Common myeloid progenitor, CD34-positive (primary cell): ENCODE data around the gene IL6.

Source experiments
- CTCF ChIA-PET: fragments of 350-600 bp; sonication (Branson Sonifier 250); formaldehyde crosslinking; loops from one replicate; lab custom pipeline; 2021; ENCODE audit warnings: antibody characterized with exemption; lab: Charles Lee
- POLR2A ChIA-PET: fragments of 350-600 bp; sonication (Branson Sonifier 250); formaldehyde crosslinking; loops from one replicate; lab custom pipeline; 2021; ENCODE audit warnings: antibody characterized with exemption; lab: Charles Lee
- DNase-seq, 3 donors: peaks; one replicate each; pipeline versions ENCODE4 v3.0.0 to v3.0.0-alpha.2; 2013
- H3K27ac ChIP-seq, 2 experiments: 1 replicate in 1 of 2; 2 replicates in 1 of 2; pipeline ENCODE4 v1.7.0; 2013; ENCODE audit warnings: inconsistent platforms in 2 of 2, low read length in 2 of 2, mild to moderate bottlenecking in 2 of 2, low read depth in 1 of 2, moderate library complexity in 1 of 2; ENCODE audit not compliant: severe bottlenecking in 2 of 2, insufficient read depth in 1 of 2, poor library complexity in 1 of 2
- H3K27me3 ChIP-seq, 5 experiments: replicated peaks in 2 of 5; 1 replicate in 3 of 5; 2 replicates in 2 of 5; pipeline versions ENCODE4 v1.6.1 to v1.7.0; 2013; ENCODE audit warnings: low read length in 4 of 5, mild to moderate bottlenecking in 2 of 5, moderate library complexity in 2 of 5, inconsistent platforms in 1 of 5; ENCODE audit not compliant: insufficient read depth in 5 of 5, control insufficient read depth in 4 of 5
- H3K36me3 ChIP-seq, 4 experiments: 1 replicate in 2 of 4; 2 replicates in 2 of 4; pipeline versions ENCODE4 v1.6.1 to v1.7.0; 2013; ENCODE audit warnings: low read length in 3 of 4, control low read depth in 1 of 4, mild to moderate bottlenecking in 1 of 4; ENCODE audit not compliant: control insufficient read depth in 4 of 4, insufficient read depth in 4 of 4
- H3K4me1 ChIP-seq, 4 experiments: 1 replicate in 3 of 4; 2 replicates in 1 of 4; pipeline versions ENCODE4 v1.6.1 to v1.7.1; 2013; ENCODE audit warnings: low read length in 3 of 4, mild to moderate bottlenecking in 3 of 4, control low read depth in 1 of 4, inconsistent platforms in 1 of 4, moderate library complexity in 1 of 4; ENCODE audit not compliant: control insufficient read depth in 4 of 4, insufficient read depth in 4 of 4; ENCODE audit errors: control extremely low read depth in 1 of 4
- H3K4me3 ChIP-seq, 7 experiments: 1 replicate in 4 of 7; 2 replicates in 3 of 7; pipeline versions ENCODE4 v1.5.1 to v1.7.0; 2013; ENCODE audit warnings: mild to moderate bottlenecking in 7 of 7, low read length in 6 of 7, moderate library complexity in 6 of 7, inconsistent platforms in 2 of 7, low read depth in 2 of 7, control low read depth in 1 of 7; ENCODE audit not compliant: insufficient read depth in 4 of 7, control insufficient read depth in 1 of 7; ENCODE audit errors: extremely low read depth in 1 of 7
- H3K9me3 ChIP-seq, 5 experiments: 1 replicate in 4 of 5; 2 replicates in 1 of 5; pipeline versions ENCODE4 v1.6.1 to v1.7.1; 2013; ENCODE audit warnings: low read length in 4 of 5, mild to moderate bottlenecking in 2 of 5, inconsistent platforms in 1 of 5, low read depth in 1 of 5, moderate library complexity in 1 of 5; ENCODE audit not compliant: control insufficient read depth in 4 of 5, insufficient read depth in 2 of 5; ENCODE audit errors: control extremely low read depth in 1 of 5
- WGBS: methylation state at CpG from one replicate; pipeline ENCODE4 v1.1.5; 2013; ENCODE audit not compliant: insufficient coverage; 5-methylcytosine and 5-hydroxymethylcytosine counted together

Gene IL6

DNA sequence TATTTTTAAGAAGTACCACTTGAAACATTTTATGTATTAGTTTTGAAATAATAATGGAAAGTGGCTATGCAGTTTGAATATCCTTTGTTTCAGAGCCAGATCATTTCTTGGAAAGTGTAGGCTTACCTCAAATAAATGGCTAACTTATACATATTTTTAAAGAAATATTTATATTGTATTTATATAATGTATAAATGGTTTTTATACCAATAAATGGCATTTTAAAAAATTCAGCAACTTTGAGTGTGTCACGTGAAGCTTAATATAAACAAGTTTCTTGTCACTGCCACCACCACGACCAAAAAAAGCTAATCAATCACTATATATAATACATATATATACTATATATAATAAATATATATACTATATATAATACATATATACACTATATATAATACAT lies 4.8 kb downstream of the IL6 start:
- H3K27me3 ChIP-seq = peaks cover 2 to 17% (median 5%) of the 10 kb centered on the region in 5 experiments
- ChIA-PET POLR2A (no interaction called here), CTCF (interaction anchor here (0.6 to 0.9 kb wide), 2 partner anchors 9 to 169 kb away, joined by 3 read pairs; no protein-coding TSS in a partner anchor)
- no peaks in the 10 kb centered on the region for H3K36me3 ChIP-seq
- no CpG with 5 or more reads among the region's 2 CpGs for WGBS
- no peak overlapping the region for H3K4me3 ChIP-seq
- H3K9me3 ChIP-seq = no peaks in the 10 kb centered on the region
- H3K4me1 ChIP-seq = peaks cover 0 to 15% (median 10%) of the 10 kb centered on the region in 4 experiments
- DNase-seq = no peak
- no peak overlapping the region for H3K27ac ChIP-seq

DNA sequence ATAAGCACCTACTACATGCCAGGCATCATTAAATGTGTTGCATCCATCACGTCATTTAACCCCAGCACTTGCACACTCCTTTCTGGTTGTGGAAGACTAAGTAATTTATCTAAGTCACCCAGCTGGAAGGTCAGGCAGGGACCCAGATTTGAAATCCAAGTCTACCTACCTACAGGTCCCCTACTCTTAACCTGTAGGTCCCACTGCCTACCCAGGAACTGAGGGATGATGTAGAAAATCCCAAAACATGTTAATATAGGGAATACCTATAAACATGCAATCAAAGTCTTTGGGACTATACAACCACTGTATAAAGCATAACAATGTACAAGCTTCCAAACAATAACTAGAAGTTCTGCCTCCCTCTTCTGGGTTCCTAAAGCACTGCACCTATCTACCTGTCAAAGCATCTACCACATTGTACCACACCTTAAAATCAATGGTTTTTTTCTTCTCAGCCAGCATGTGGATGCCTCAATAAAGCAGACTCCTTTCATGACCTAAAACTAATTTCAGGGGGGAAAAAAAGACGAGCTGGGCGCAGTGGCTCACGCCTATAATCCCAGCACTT lies 5.6 kb downstream of the IL6 start:
- peaks cover 2 to 12% (median 5%) of the 10 kb centered on the region in 5 experiments for H3K27me3 ChIP-seq
- ChIA-PET POLR2A (no interaction called here), CTCF (interaction anchor here (1.2 to 2.9 kb wide), 3 partner anchors 173 to 177 kb away, joined by 3 to 22 read pairs (median 4); no protein-coding TSS in a partner anchor)
- no peak overlapping the region for H3K27ac ChIP-seq
- H3K36me3 ChIP-seq = no peaks in the 10 kb centered on the region
- no peak overlapping the region for H3K4me3 ChIP-seq
- WGBS = 80% methylated on average over 1 of the region's 4 CpGs
- H3K4me1 ChIP-seq = peaks cover 0 to 6% (median 1%) of the 10 kb centered on the region in 4 experiments
- H3K9me3 ChIP-seq = no peaks in the 10 kb centered on the region
- DNase-seq = no peak

DNA sequence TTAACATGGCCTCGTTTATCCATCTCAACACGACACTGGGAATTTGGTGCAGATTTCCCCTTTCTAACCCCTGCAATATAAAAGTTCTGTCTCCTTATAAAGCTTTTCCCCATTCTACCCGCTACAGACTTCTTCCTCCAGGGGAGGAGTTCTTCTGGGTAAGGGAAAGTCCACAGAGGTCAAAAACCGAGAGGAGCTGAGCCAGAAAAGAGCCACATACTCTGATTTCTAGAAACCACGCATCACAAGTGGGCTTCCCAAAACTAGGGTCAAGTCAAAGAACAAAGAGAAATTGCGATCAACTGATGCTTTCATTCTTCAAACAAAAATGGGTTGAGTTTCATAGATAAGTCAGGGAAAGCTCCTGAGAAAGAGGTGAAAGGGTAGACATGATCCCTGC lies 6.8 kb downstream of the IL6 start:
- Histone ChIP-seq H3K9me3 (no peaks in the 10 kb centered on the region), H3K27ac (no peak overlapping the region)

DNA sequence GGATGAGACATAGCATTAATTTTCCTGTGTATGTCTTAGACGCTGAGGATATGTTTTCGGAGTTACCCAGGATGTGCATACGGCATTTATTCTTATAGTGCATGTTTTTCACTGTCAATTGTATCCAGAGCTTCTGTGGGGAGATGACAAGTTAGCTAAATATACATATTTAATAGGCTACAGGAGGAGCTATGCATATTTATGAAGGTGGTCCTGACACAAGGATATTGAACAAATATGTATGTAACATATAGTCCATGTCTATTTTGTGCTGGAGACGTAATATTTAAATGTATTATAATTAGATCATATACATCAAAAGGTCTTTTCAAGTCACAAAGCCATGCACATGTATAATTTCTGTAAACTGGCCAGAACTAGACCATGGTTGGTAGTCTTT lies 16.0 kb downstream of the IL6 start:
- 100% methylated on average over 1 of the region's 4 CpGs for WGBS
- no peaks in the 10 kb centered on the region for H3K4me1 ChIP-seq
- no peaks in the 10 kb centered on the region for H3K36me3 ChIP-seq
- no peak overlapping the region for H3K27ac ChIP-seq
- CTCF ChIA-PET = interaction anchor here (1.4 kb wide), 1 partner anchor 16 kb away, joined by 4 read pairs; the partner anchor contains the start of gene IL6
- DNase-seq = no peak
- no peaks in the 10 kb centered on the region for H3K27me3 ChIP-seq
- no peaks in the 10 kb centered on the region for H3K9me3 ChIP-seq
- H3K4me3 ChIP-seq = no peak overlapping the region
- POLR2A ChIA-PET = no interaction called here

More for the DNA sequence above, 6.8 kb downstream of the IL6 start:
- Histone ChIP-seq H3K27me3 (peaks cover 0 to 5% (median 2%) of the 10 kb centered on the region in 5 experiments), H3K4me1 (peaks cover 0 to 2% (median 0%) of the 10 kb centered on the region in 4 experiments), H3K4me3 (no peak overlapping the region), H3K36me3 (no peaks in the 10 kb centered on the region)
- POLR2A ChIA-PET = no interaction called here
- CTCF ChIA-PET = interaction anchor here (0.9 to 2.9 kb wide), 3 partner anchors 11 to 174 kb away, joined by 3 to 22 read pairs (median 5); no protein-coding TSS in a partner anchor
- no peak for DNase-seq
- 100% methylated on average over 3 of the region's 6 CpGs for WGBS

DNA sequence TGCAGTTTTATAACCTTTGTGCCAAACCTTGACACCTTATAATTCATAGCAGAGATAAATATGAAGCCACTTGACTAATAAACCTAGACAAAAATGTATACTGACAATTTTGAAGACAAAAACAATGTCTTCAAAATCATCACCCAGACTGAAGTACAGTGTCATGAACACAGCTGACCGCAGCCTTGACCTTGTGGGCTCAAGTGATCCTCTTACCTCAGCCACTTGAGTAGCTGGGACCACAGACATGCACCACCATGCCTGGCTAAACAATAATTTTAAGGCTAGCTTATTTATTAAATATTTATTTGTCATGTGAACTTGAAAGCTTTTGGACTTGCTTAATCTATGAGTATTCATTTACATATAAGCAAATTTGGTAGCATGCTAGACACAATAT lies 24.3 kb downstream of the IL6 start:
- H3K27ac ChIP-seq = no peak overlapping the region
- no peaks in the 10 kb centered on the region for H3K4me1 ChIP-seq
- no peak for DNase-seq
- POLR2A ChIA-PET = no interaction called here
- no peak overlapping the region for H3K4me3 ChIP-seq
- H3K36me3 ChIP-seq = no peaks in the 10 kb centered on the region
- CTCF ChIA-PET = interaction anchor here (0.7 to 1.2 kb wide), 2 partner anchors 23 to 30 kb away, joined by 3 read pairs; no protein-coding TSS in a partner anchor
- H3K9me3 ChIP-seq = no peaks in the 10 kb centered on the region
- H3K27me3 ChIP-seq = no peaks in the 10 kb centered on the region
- no CpG with 5 or more reads among the region's 1 CpG for WGBS

DNA sequence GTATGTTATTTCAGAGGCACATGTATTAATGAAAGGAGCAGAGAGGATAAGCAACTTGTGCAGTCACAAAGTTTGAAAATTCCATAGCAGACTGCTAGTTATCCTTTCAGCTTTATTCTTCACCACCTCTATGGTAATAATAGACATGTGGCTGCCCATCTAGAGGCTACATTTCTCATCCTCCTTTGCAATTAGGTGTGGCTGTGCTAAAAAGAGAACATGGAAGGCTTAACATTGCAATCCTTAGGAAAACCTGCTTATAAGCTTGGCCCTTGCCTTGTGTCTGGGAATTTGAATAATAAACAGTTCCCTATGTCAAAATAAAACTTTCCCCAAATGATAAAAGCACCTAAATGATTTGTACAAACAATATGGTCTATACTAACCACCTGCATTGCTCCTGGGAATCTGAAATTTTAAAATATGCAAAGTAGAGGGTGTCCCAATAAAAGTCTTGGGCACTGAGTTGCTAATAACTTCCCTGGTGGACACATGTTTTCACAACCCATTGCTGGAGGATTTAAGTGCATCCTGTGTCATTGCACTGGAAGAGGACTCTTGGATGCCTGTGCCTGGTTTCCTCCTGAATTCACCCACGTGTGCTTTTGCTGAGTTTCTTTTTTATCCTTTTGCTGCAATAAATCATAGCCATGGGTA lies 30.5 kb downstream of the IL6 start:
- no peak overlapping the region for H3K27ac ChIP-seq
- H3K36me3 ChIP-seq = no peaks in the 10 kb centered on the region
- no peaks in the 10 kb centered on the region for H3K27me3 ChIP-seq
- H3K9me3 ChIP-seq = peaks cover 0 to 8% (median 4%) of the 10 kb centered on the region in 5 experiments
- no peak for DNase-seq
- H3K4me1 ChIP-seq = no peaks in the 10 kb centered on the region
- ChIA-PET CTCF (interaction anchor here (0.9 to 1.2 kb wide), 2 partner anchors 29 to 119 kb away, joined by 3 read pairs; no protein-coding TSS in a partner anchor), POLR2A (no interaction called here)
- H3K4me3 ChIP-seq = no peak overlapping the region
- WGBS = 0% methylated on average over 1 of the region's 1 CpG

DNA sequence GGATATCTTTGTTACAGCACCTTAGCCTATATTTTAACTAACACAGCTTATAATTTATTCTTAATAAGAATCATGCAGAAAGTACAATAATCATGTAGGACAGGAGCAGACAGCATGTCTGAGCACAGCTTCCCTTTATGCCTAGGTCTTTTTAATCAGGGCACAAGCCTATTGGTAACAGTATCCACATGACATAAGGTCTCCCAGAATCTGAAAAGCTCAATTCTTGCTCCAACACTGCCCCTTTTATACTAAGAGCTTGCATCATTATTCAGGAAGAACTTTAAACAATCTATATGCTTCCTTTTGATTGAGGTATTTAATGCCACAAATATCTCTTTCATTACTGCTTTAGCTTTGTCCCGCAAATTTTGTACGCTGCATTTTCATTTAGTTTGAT lies 31.6 kb downstream of the IL6 start:
- H3K4me1 ChIP-seq = no peaks in the 10 kb centered on the region
- H3K4me3 ChIP-seq = no peak overlapping the region
- POLR2A ChIA-PET = no interaction called here
- no CpG with 5 or more reads among the region's 2 CpGs for WGBS
- H3K27ac ChIP-seq = no peak overlapping the region
- H3K27me3 ChIP-seq = peaks cover 0 to 1% (median 0%) of the 10 kb centered on the region in 5 experiments
- H3K9me3 ChIP-seq = peaks cover 0 to 10% (median 4%) of the 10 kb centered on the region in 5 experiments
- CTCF ChIA-PET = no interaction called here
- DNase-seq = no peak
- no peaks in the 10 kb centered on the region for H3K36me3 ChIP-seq
